Raji (cell line): ENCODE data around the gene MCC.

Experiments used
- POLR2A ChIP-seq: IDR thresholded peaks from 2 replicates; pipeline ENCODE4 v1.6.1; 2011; ENCODE audit warnings: low read depth, low read length, control low read depth; ENCODE audit not compliant: insufficient read depth

Gene MCC

DNA sequence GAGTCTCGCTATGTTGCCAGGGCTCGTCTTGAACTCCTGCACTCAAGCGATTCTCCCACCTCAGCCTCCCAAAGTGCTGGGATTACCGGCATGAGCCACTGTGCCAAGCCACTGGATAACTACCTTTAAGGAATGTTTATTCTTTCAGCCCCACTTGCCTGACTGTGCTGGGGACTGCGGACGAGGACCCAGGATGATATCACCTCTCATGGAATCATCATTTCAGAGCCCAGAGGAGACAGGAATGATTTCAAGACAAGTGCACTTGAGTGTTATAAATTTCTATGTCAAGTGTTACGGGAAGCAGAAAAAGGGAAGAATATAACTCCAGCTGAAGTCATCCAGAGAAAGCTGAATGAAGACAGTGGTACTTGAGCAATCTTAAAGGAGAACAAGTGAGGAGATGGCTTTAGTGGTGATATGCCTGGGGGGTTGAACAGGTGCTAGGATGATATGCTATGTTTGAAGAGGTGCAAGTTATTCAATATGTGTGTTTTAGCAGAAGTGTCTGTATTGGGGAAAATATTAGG, 402.3 kb downstream of the MCC start:
- TF ChIP-seq POLR2A, result no peak

- no peak for TF ChIP-seq POLR2A
Observed at GRCh38 chr5:113085084-113085414, 403.2 kb downstream of the MCC start.

GRCh38 chr5:113084402-113085083, 403.7 kb downstream of the MCC start:
- no peak for TF ChIP-seq POLR2A

DNA sequence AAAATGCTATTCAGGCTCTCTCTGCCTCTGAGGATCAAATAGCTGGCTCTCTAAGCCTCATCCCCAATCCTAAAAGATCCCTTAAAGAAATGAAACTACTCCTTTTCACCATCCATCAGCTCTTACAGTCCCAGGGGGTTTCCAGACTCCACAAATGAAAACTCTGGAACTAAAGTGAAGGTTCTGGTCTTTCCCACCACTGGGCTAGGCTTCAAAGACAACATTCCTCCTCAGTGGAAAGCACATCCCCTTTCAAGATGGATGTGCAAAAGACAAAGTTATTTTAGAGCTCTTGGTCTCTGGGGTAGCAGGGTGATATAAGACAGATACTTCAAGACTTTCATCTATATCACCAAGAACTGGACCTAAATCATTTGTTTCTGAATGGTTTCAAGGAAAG, 404.8 kb downstream of the MCC start:
- no peak for TF ChIP-seq POLR2A

- no peak for TF ChIP-seq POLR2A
Observed at GRCh38 chr5:113082547-113082905, 405.7 kb downstream of the MCC start.

DNA sequence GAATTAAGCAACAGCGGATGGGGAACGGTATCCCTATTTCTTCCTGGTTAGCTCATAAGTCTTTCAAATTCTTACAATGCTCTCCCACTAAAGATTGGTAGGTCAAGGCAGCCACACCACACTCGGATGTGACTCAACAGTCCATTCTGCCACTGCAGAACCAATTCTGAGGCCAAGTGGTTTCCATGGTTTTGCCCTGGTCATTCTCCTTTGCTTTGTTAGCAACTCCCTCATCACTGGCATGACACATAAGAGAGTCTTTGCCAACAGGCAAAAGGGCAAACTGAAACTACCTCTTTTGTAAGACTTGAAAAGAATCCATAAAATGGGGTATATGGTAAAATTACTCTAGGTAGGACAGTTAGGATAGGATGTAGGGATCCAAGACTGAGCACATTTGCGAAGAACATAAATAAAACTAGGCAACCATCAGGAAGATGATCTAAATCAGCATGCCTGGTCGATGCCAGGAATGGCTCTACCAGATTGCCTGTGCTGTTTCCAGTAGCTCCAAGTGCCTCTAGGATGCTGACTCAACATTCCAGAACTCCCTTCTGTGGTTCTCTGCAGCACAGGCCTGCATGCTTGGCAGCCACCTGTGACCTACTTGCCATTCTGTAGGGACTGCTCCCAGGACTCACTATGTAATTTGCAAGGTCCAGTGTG, 406.2 kb downstream of the MCC start:
- no peak for TF ChIP-seq POLR2A

GRCh38 chr5:113081091-113081839, 407.0 kb downstream of the MCC start:
- no peak for TF ChIP-seq POLR2A

GRCh38 chr5:113075019-113075418, 413.2 kb downstream of the MCC start:
- TF ChIP-seq POLR2A, result no peak

DNA sequence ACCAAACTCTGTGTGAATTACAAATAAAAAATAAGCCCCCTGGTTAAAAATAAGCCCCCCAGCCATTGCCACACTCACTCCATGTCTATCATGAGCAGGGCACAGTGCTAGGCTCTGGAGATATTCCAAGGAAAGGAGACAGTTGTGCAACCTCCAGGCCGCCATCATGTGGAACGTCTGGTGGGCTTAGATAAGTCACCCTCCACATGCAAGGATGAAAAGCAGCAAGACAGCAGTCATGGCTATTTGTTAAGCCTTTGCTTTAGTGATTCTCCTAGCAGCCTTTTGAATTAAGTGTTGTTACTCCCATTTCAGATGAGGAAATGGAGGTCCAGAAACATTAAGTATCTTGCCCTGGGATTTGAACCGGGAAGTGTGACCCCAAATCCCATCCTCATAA, 416.9 kb downstream of the MCC start:
- no peak for TF ChIP-seq POLR2A

GRCh38 chr5:113070901-113071300, 417.4 kb downstream of the MCC start:
- no peak for TF ChIP-seq POLR2A

GRCh38 chr5:113068559-113068958, 419.7 kb downstream of the MCC start:
- TF ChIP-seq POLR2A, result no peak

GRCh38 chr5:113067635-113068344, 420.5 kb downstream of the MCC start:
- TF ChIP-seq POLR2A, result no peak

GRCh38 chr5:113065626-113066025, 422.6 kb downstream of the MCC start:
- TF ChIP-seq POLR2A, result no peak

DNA sequence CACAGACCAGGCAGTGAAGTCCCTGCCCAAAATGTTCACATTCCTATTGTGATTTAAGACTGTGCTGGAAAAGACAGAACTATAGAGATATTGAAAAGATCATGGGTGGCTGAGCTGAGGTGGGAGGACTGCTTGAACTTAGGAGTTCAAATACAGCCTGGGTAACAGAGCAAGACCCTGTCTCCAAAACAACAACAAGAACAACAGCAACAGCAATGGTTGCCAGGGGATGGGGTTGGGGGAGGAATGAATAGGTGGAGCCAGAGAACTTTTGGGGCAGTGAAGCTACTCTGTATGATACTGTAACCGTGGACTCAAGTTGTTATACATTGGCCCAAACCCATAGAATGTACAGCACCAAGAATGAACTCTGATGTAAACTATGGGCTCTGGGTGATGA, 423.4 kb downstream of the MCC start:
- no peak for TF ChIP-seq POLR2A

DNA sequence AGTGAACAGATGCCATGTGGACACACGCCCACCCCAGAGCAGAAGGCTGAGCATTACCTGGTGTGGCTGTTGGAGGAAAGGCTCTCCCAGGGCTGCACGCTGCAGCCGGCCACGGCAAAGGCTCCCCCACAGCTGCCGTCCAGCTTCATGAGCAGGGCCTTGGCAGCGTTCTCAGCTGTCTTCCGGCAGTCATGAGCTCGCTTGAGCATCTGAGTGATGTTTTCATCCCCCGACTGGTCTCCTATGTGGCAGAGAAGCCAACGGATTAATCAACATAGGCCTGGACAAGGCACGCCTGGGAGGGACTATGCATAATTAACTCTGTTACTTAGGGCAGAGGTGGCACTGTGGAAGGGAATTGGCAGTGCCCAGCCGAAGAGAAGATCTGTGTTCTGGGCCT, 424.3 kb downstream of the MCC start:
- TF ChIP-seq POLR2A, result no peak
